ENCODE data around the gene GPR149. TPM values are rescaled to one million over a fixed set of nuclear protein-coding genes. Genes with fewer than 3 reads are reported as not detected.
A peak's percentile ranks its signal among the peaks of the same experiment; 100 is the strongest.

The GPR149 gene
- polyA plus RNA-seq, 1 donor (not counting 4 experiments of a cell fraction or from before 2014, with no cell fraction given) = not detected

- H3K9me3 ChIP-seq (ENCODE audit: control insufficient read depth, low read depth, low read length) = no peaks in the 10 kb centered on the region
- H3K36me3 ChIP-seq (ENCODE audit: control insufficient read depth in 2 of 2, extremely low read depth in 1 of 2, insufficient read depth in 2 of 2, low read length in 2 of 2) = no peaks in the 10 kb centered on the region
- no peak overlapping the region for H3K27ac ChIP-seq (ENCODE audit: control insufficient read depth, insufficient read depth, low read length)
- H3K9me1 ChIP-seq (ENCODE audit: control insufficient read depth, extremely low read depth, insufficient read depth, low read length) = no peaks in the 10 kb centered on the region
- peak overlapping the region in 1 of 3 experiments; percentile 90 for H3K4me3 ChIP-seq (ENCODE audit: control insufficient read depth in 2 of 3, extremely low read depth in 1 of 3, insufficient read depth in 2 of 3, low read depth in 1 of 3, low read length in 3 of 3)
- dilution Hi-C loops (cut with MboI; ENCODE audit: extremely low pct_ligation_motif_present, low sequenced_read_pairs) = no loop called here
- no peaks in the 10 kb centered on the region for H4K20me1 ChIP-seq (ENCODE audit: control insufficient read depth, extremely low read depth, insufficient read depth, low read length)
- DNase-seq (ENCODE audit: low read depth, low spot score) (no peak), FAIRE-seq (no peak)
- peaks cover 42% of the 10 kb centered on the region for H3K79me2 ChIP-seq (ENCODE audit: control insufficient read depth, insufficient read depth, low read length)
- H3K4me1 ChIP-seq (ENCODE audit: control insufficient read depth, extremely low read depth, insufficient read depth, low read length) = peaks cover 6% of the 10 kb centered on the region
- H3K4me2 ChIP-seq (ENCODE audit: control insufficient read depth, extremely low read depth, insufficient read depth, low read depth, low read length) = peak overlapping the region; percentile 80
- H3K27me3 ChIP-seq (ENCODE audit: control insufficient read depth, extremely low read depth, insufficient read depth, low read length) = no peaks in the 10 kb centered on the region
- no peak for TF ChIP-seq CTCF (optimal IDR thresholded peaks at IDR 0.05 in 1 of 3, IDR thresholded peaks at IDR 0.05 in 1 of 3, conservative IDR thresholded peaks at IDR 0.05 in 1 of 3; ENCODE audit: extremely low read depth in 1 of 3, insufficient read depth in 2 of 3, low read length in 3 of 3)
- no peak for TF ChIP-seq EZH2 (IDR thresholded peaks at IDR 0.05; ENCODE audit: low read length)
- peak overlapping the region; percentile 96 for H2AFZ ChIP-seq (ENCODE audit: control insufficient read depth, low read length)
- H3K9ac ChIP-seq (ENCODE audit: control insufficient read depth, extremely low read depth, insufficient read depth, low read length) = no peak overlapping the region
Observed at GRCh38 chr3:154324919-154325318, 105.1 kb downstream of the GPR149 start.

- peaks cover 50% of the 10 kb centered on the region for H3K79me2 ChIP-seq (ENCODE audit: control insufficient read depth, insufficient read depth, low read length)
- no peak for TF ChIP-seq EZH2 (IDR thresholded peaks at IDR 0.05; ENCODE audit: low read length)
- TF ChIP-seq CTCF (optimal IDR thresholded peaks at IDR 0.05 in 1 of 3, IDR thresholded peaks at IDR 0.05 in 1 of 3, conservative IDR thresholded peaks at IDR 0.05 in 1 of 3; ENCODE audit: extremely low read depth in 1 of 3, insufficient read depth in 2 of 3, low read length in 3 of 3) = peak in 1 of 3 experiments; percentile 3
- peak within 1 kb of the TSS; percentile 96 for H3K9ac ChIP-seq (ENCODE audit: control insufficient read depth, extremely low read depth, insufficient read depth, low read length)
- no peaks in the 10 kb centered on the region for H3K27me3 ChIP-seq (ENCODE audit: control insufficient read depth, extremely low read depth, insufficient read depth, low read length)
- peak; percentile 17 for DNase-seq (ENCODE audit: low read depth, low spot score)
- H3K4me3 ChIP-seq (ENCODE audit: control insufficient read depth in 2 of 3, extremely low read depth in 1 of 3, insufficient read depth in 2 of 3, low read depth in 1 of 3, low read length in 3 of 3) = peak within 1 kb of the TSS; percentile 69 to 90 (median 88)
- H2AFZ ChIP-seq (ENCODE audit: control insufficient read depth, low read length) = peak within 1 kb of the TSS; percentile 96
- no peaks in the 10 kb centered on the region for H4K20me1 ChIP-seq (ENCODE audit: control insufficient read depth, extremely low read depth, insufficient read depth, low read length)
- peaks cover 6% of the 10 kb centered on the region for H3K4me1 ChIP-seq (ENCODE audit: control insufficient read depth, extremely low read depth, insufficient read depth, low read length)
- H3K27ac ChIP-seq (ENCODE audit: control insufficient read depth, insufficient read depth, low read length) = peak within 1 kb of the TSS; percentile 93
- no peaks in the 10 kb centered on the region for H3K9me3 ChIP-seq (ENCODE audit: control insufficient read depth, low read depth, low read length)
- peak within 1 kb of the TSS; percentile 80 for H3K4me2 ChIP-seq (ENCODE audit: control insufficient read depth, extremely low read depth, insufficient read depth, low read depth, low read length)
- no peaks in the 10 kb centered on the region for H3K36me3 ChIP-seq (ENCODE audit: control insufficient read depth in 2 of 2, extremely low read depth in 1 of 2, insufficient read depth in 2 of 2, low read length in 2 of 2)
- no peaks in the 10 kb centered on the region for H3K9me1 ChIP-seq (ENCODE audit: control insufficient read depth, extremely low read depth, insufficient read depth, low read length)
- peak; percentile 23 for FAIRE-seq
- dilution Hi-C loops (cut with MboI; ENCODE audit: extremely low pct_ligation_motif_present, low sequenced_read_pairs) = no loop called here
Observed at GRCh38 chr3:154323891-154324738, 105.9 kb downstream of the GPR149 start, which contains the start of gene DHX36. DHX36 (minus strand) TSS chr3:154324487; CDS start chr3:154324416, 71 bp downstream.

All from keratinocyte (primary cell).